RWPE1 (cell line): ENCODE measurements around the gene GGA1.
"Not testable (repeated sequence)": the region's sequence is repeated elsewhere in the genome, so short reads cannot be mapped to it uniquely, and the experiment has no call there.

Source experiments
- CTCF ChIA-PET: fragments of 350-600 bp; sonication (Branson Sonifier 250); formaldehyde crosslinking; extraction: SDS; loops from one replicate; lab custom pipeline; 2021; lab: Yijun Ruan, JAX
- POLR2A ChIA-PET: fragments of 400-600 bp; formaldehyde crosslinking; extraction: SDS; loops from one replicate; lab custom pipeline; 2020; ENCODE audit warnings: antibody characterized with exemption; ENCODE audit not compliant: low non-redundant PET; lab: Yijun Ruan, JAX
- DNase-seq: peaks from one replicate; pipeline ENCODE4 v3.0.0; 2012; ENCODE audit warnings: low spot score
- H3K27ac ChIP-seq: fragments of 450-650 bp; 2 replicates; pipeline ENCODE4 v1.5.1; 2017
- TF ChIP-seq, protein P1 (sequence below): fragments of 450-650 bp; conservative IDR thresholded peaks from 2 replicates; pipeline ENCODE4 v1.5.1; 2017; ENCODE audit warnings: low read depth, mild to moderate bottlenecking

GGA1 gene

DNA sequence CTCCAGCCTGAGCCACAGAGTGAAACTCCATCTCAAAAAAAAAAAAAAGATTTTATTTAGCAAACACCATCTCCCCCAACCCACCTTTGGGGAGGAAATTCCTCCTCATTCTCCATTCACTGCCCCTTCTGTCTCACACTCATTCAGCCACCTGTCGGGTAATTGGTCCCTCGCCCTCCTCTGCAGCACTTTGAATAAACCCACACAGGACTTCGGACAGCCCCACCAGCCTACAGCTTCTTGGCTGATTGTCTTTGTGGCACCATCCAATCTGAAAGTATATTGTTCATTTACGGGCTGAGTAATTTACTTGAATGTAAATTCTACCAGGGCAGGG is 7.5 kb upstream of the GGA1 start:
- TF ChIP-seq, protein P1, sequence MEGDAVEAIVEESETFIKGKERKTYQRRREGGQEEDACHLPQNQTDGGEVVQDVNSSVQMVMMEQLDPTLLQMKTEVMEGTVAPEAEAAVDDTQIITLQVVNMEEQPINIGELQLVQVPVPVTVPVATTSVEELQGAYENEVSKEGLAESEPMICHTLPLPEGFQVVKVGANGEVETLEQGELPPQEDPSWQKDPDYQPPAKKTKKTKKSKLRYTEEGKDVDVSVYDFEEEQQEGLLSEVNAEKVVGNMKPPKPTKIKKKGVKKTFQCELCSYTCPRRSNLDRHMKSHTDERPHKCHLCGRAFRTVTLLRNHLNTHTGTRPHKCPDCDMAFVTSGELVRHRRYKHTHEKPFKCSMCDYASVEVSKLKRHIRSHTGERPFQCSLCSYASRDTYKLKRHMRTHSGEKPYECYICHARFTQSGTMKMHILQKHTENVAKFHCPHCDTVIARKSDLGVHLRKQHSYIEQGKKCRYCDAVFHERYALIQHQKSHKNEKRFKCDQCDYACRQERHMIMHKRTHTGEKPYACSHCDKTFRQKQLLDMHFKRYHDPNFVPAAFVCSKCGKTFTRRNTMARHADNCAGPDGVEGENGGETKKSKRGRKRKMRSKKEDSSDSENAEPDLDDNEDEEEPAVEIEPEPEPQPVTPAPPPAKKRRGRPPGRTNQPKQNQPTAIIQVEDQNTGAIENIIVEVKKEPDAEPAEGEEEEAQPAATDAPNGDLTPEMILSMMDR: no peak
- CTCF ChIA-PET: interaction anchor here (1.8 kb wide), 1 partner anchor 9 kb away, joined by 9 read pairs; no protein-coding TSS in a partner anchor
- POLR2A ChIA-PET: no interaction called here
- DNase-seq: no peak
- H3K27ac ChIP-seq: peak overlapping the region; percentile 26; the same call in 1 of the 2 replicates

DNA sequence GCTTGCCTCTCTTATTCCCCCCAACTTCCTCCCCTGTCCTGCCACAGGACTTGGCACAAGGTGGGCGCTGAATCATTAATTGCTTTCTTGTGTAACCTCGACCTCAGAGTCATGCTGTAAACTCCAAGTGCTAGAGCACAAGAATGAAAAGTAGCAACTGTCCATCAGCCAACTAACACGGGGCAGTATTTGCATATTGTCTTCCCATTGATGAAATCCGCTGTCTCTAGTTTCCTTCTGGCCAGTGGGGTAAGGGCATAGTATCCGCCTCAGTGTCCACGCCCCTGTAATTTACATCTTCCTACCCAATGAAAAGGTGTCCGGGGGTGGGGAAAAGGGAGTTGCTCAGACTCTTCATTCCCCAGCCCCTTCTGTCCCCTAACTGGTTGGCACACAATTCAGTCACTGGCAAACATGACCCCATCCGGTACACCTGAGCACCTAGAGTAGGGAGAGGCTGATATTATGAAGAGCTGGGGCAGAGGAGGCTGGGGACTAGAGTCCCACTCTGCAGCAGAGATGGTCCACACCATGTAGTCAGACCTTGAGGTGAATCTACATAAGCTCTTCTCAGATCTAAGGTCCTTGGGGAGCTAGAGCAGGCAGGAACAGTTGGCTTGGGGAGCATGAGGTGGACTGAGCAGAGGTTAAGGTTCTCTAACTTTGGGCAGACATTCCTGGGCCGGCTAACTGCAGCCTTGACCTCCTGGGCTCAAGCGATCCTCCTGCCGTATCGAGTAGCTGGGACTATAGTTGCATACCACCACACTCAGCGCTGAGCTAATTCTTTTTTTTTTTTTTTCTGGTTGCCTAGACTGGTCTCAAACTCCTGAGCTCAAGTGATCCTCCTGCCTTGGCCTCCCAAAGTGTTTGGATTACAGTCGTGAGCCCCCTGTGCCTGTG is 6.8 kb upstream of the GGA1 start:
- H3K27ac ChIP-seq: peak overlapping the region; percentile 26; the same call in 1 of the 2 replicates
- ChIA-PET POLR2A (no interaction called here), CTCF (interaction anchor here (1.6 to 1.8 kb wide), 2 partner anchors 9 to 63 kb away, joined by 6 to 9 read pairs; no protein-coding TSS in a partner anchor)
- peak; percentile 30 for DNase-seq
- TF ChIP-seq, protein P1: no peak

DNA sequence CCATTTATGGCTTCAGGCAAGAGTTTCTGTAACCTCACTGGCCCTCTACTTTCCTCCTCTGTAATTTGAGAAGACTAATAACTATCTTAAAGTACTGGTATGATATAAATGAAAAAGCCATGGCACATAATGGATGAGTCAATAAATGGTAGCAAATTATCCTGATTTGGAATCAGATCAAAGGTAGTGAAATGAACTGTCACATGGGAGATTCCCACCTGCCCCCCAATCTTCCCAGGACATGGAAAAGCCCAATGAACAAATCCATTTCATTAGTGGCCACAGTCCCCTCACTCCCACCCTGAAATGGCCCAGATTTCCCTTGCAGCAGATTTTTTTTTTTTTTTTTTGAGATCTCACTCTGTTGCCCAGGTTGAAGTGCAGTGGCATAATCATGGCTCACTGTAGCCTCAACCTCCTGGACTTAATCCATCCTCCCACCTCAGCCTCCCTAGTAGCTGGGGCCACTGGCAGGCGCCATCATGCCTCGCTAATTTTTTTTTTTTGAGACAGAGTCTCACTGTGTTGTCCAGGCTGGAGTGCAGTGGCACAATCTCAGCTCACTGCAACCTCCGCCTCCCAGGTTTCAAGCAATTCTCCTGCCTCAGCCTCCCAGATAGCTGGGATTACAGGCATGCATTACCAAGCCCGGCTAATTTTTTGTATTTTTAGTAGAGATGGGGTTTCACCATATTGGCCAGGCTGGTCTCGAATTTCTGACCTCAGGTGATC is 5.9 kb upstream of the GGA1 start:
- H3K27ac ChIP-seq, DNase-seq, POLR2A ChIA-PET: not testable (repeated sequence)
- CTCF ChIA-PET: interaction anchor here (0.7 to 1.8 kb wide), 3 partner anchors 10 to 823 kb away, joined by 3 to 9 read pairs (median 6); no protein-coding TSS in a partner anchor

DNA sequence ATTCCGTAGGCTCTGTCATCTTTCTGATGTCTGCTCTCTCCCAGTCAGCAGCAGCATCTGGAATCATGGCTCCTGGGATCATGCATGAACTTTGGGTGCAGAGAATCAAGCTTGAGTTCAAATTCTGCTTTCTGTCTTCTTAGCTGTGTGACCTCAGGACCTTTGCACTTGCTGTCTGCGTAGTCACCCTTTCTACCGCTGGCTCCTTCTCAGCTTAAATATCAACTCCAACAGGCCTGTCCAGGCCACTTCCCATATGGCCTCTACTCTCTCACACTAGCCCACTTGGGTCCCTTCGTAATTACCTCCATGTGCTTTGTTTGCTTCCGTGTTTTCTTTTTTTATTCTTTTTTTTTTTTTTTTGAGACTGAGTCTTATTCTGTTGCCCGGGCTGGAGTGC is 4.6 kb upstream of the GGA1 start:
- TF ChIP-seq, protein P1: no peak
- ChIA-PET CTCF (interaction anchor here (0.6 to 1.0 kb wide), 3 partner anchors 12 to 385 kb away, joined by 3 read pairs; no protein-coding TSS in a partner anchor), POLR2A (no interaction called here)
- H3K27ac ChIP-seq: no peak overlapping the region
- no peak for DNase-seq

DNA sequence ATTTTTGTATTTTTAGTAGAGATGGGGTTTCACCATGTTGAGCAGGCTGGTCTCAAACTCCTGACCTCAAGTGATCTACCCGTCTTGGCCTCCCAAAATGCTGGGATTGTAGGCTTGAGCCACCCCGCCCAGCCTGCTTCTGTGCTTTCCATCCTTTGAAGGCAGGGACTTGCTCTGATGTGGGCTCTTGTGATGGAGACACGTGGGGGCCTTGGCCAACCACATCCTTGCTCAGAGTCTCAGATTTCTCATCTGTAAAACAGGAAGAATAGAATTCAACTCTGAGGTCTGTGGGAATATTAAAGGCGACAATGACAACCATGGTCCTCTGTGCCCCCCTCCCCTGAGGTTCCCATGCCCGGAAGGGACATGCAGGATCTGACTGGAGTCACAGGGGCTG is 3.8 kb upstream of the GGA1 start:
- ChIA-PET CTCF (interaction anchor here (0.7 kb wide), 1 partner anchor 385 kb away, joined by 3 read pairs; no protein-coding TSS in a partner anchor), POLR2A (no interaction called here)
- DNase-seq: no peak
- H3K27ac ChIP-seq: no peak overlapping the region
- TF ChIP-seq, protein P1: no peak

DNA sequence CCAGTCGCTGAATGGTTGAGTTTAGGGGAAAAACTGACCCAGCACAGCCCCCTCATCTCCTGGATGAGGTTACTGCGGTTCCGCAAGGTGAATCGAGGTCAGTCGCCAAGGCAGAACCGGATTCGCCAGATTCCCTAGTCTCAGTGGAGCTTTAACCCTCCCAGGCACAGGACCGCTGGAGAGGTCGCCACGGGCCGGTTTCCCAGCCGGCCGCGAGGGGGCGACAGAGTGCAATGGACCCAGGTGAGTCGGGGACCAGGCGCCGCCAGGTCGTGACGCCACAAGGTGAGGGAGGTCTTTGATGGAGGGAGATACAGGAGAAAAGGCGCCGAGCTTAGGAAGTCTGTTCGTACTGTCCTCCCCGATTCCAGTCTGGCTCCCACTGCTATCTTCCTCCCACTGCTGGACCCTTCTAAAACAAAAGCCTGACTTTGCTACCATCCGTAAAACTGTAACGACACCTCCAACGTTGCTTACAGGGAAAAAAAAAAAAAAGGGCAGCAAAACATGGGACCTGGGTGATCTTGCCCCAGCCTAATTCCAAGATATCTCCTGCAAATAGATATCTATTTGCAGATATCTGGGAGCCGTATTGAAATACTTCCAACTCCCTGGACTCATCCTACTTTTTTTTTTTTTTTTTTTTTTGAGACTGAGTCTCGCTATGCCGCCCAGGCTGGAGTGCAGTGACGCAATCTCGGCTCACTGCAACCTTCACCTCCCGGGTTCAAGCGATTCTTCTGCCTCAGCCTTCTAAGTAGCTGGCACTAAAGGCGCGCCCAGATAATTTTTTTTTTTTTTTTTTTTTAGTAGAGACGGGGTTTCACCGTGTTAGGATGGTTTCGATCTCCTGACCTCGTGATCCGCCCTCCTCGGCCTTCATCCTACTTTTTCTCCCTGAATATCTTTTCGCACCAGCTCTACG is 1.4 kb upstream of the GGA1 start:
- TF ChIP-seq, protein P1: peak; percentile 97
- POLR2A ChIA-PET: no interaction called here

More for the DNA sequence above, 1.4 kb upstream of the GGA1 start:
- DNase-seq: peak; percentile 85
- H3K27ac ChIP-seq: peak overlapping the region; percentile 96
- CTCF ChIA-PET: interaction anchor here (0.5 to 1.2 kb wide), 11 partner anchors 12 to 343 kb away, joined by 3 to 7 read pairs (median 4); no protein-coding TSS in a partner anchor
